Measurements from ENCODE around the gene ATP2B1. TPM values are rescaled to one million over a fixed set of nuclear protein-coding genes. Genes with fewer than 3 reads are reported as not detected.

Gene ATP2B1
- total RNA-seq, 1 donor, result 214 TPM

GRCh38 chr12:89655841-89656240 is 52.8 kb downstream of the ATP2B1 start:
- DNase-seq (ENCODE audit: low read depth), result no peak
- no peak for TF ChIP-seq CTCF (IDR thresholded peaks at IDR 0.05; ENCODE audit: insufficient read depth, low read depth, low read length)

GRCh38 chr12:89651192-89651591 is 57.4 kb downstream of the ATP2B1 start:
- no peak for TF ChIP-seq CTCF (IDR thresholded peaks at IDR 0.05; ENCODE audit: insufficient read depth, low read depth, low read length)
- no peak overlapping the region for H3K4me3 ChIP-seq (ENCODE audit: low read depth, low read length)
- DNase-seq (ENCODE audit: low read depth), result no peak

More at GRCh38 chr12:89655841-89656240, 52.8 kb downstream of the ATP2B1 start:
- no peak overlapping the region for H3K4me3 ChIP-seq (ENCODE audit: low read depth, low read length)

DNA sequence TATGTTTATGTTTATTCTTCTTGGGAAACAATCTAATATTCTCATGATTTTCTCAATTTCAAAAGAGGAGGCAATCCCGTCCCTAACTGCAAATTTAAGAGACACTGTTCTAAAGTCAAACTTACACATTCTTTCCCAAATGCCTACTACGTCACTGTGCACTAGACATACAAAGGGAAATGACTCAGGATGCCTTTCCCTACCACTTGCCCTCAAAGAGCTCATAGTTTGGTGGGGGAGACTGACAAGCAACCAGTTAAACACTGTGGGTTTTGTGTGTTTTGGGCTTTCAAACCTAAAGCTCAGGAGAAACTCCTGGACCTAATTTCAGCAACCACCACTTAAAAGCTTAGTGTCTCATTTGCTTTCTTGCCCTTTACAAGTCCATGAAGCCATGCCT is 58.4 kb downstream of the ATP2B1 start:
- TF ChIP-seq CTCF (IDR thresholded peaks at IDR 0.05; ENCODE audit: insufficient read depth, low read depth, low read length), result no peak
- no peak for DNase-seq (ENCODE audit: low read depth)
- H3K4me3 ChIP-seq (ENCODE audit: low read depth, low read length), result no peak overlapping the region

DNA sequence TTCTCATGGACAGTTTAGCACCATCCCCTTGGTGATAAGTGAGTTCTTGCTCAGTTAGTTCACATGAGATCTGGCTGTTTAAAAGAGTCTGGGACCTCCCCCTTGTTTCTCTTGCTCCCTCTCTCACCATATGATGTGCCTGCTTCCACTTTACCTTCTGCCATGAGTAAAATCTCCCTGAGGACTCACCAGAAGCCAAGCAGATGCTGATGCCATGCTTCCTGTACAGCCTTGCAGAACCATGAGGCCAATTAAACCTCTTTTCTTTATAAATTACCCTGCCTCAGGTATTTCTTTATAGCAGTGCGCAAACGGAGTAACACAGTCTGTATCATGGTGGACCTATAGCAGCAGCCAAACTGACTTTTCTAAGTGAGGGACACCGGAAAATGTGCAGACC is 58.8 kb downstream of the ATP2B1 start:
- TF ChIP-seq CTCF (IDR thresholded peaks at IDR 0.05; ENCODE audit: insufficient read depth, low read depth, low read length), result no peak
- DNase-seq (ENCODE audit: low read depth), result no peak
- no peak overlapping the region for H3K4me3 ChIP-seq (ENCODE audit: low read depth, low read length)

GRCh38 chr12:89649139-89649538 is 59.5 kb downstream of the ATP2B1 start:
- TF ChIP-seq CTCF (IDR thresholded peaks at IDR 0.05; ENCODE audit: insufficient read depth, low read depth, low read length), result no peak
- no peak for DNase-seq (ENCODE audit: low read depth)
- no peak overlapping the region for H3K4me3 ChIP-seq (ENCODE audit: low read depth, low read length)

DNA sequence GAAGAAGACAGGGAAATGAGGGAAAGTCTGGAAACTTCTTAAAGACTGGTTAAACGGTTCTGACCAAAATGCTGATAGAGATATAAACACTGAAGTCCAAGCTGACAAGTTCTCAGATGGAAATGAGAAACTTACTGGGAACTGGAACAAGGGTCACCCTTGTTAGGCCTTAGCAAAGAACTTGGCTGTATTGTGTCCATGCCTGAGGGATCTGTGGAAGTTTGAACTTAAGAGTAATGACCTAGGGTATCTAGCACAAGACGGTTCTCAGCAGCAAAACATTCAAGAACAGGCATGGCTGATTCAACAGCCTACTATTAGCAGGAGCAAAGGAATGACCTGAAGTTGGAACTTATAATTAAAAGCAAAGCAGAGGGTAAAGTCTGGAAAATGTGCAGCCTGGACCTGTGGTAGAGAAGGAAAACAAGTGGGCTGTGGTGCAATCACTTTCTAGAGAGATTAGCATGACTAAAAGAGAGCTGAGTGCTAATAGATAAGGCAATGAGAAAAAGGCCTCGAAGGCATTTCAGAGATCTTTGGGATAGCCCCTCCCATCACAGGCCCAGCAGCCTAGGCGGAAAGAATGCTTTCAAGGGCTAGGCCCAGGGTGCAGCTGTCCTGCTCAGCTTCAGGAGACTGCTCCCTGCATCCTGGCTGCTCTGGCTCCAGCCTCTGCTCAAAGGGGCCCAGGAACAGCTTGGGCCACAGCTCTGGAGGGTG is 60.3 kb downstream of the ATP2B1 start:
- peak; percentile 92 for DNase-seq (ENCODE audit: low read depth)
- no peak overlapping the region for H3K4me3 ChIP-seq (ENCODE audit: low read depth, low read length)
- TF ChIP-seq CTCF (IDR thresholded peaks at IDR 0.05; ENCODE audit: insufficient read depth, low read depth, low read length), result no peak

- no peak overlapping the region for H3K4me3 ChIP-seq (ENCODE audit: low read depth, low read length)
- peak; percentile 39 for DNase-seq (ENCODE audit: low read depth)
- no peak for TF ChIP-seq CTCF (IDR thresholded peaks at IDR 0.05; ENCODE audit: insufficient read depth, low read depth, low read length)
Observed at GRCh38 chr12:89645434-89645833, 63.2 kb downstream of the ATP2B1 start.
